ENCODE results near the gene PACS1.
"Not testable (repeated sequence)": the region's sequence is repeated elsewhere in the genome, so short reads cannot be mapped to it uniquely, and the experiment has no call there.

Gene PACS1

GRCh38 chr11:66109294-66109693, 39.2 kb downstream of the PACS1 start:
- no peaks in the 10 kb centered on the region for H3K36me3 ChIP-seq
- H3K9me3 ChIP-seq: no peaks in the 10 kb centered on the region
- H3K27me3 ChIP-seq: no peaks in the 10 kb centered on the region
- H3K4me1 ChIP-seq: peaks cover 6% of the 10 kb centered on the region
- DNase-seq: no peak
- no peak overlapping the region for H3K4me3 ChIP-seq (ENCODE audit: low read depth, low read length)
- TF ChIP-seq CTCF (IDR thresholded peaks at IDR 0.05; ENCODE audit: low read depth, low read length): no peak

- peaks cover 10% of the 10 kb centered on the region for H3K4me1 ChIP-seq
- no peak for TF ChIP-seq CTCF (IDR thresholded peaks at IDR 0.05; ENCODE audit: low read depth, low read length)
- DNase-seq: no peak
Measured at GRCh38 chr11:66111158-66111557, 41.1 kb downstream of the PACS1 start.

GRCh38 chr11:66112041-66112491, 42.0 kb downstream of the PACS1 start:
- H3K4me1 ChIP-seq: peaks cover 10% of the 10 kb centered on the region

More at GRCh38 chr11:66111158-66111557, 41.1 kb downstream of the PACS1 start:
- no peaks in the 10 kb centered on the region for H3K36me3 ChIP-seq
- no peak overlapping the region for H3K4me3 ChIP-seq (ENCODE audit: low read depth, low read length)
- H3K9me3 ChIP-seq: no peaks in the 10 kb centered on the region
- H3K27me3 ChIP-seq: no peaks in the 10 kb centered on the region

GRCh38 chr11:66112601-66113499, 42.8 kb downstream of the PACS1 start:
- DNase-seq: no peak
- TF ChIP-seq CTCF (IDR thresholded peaks at IDR 0.05; ENCODE audit: low read depth, low read length): no peak
- no peak overlapping the region for H3K4me3 ChIP-seq (ENCODE audit: low read depth, low read length)
- H3K27me3 ChIP-seq: no peaks in the 10 kb centered on the region
- H3K9me3 ChIP-seq: no peaks in the 10 kb centered on the region
- no peaks in the 10 kb centered on the region for H3K36me3 ChIP-seq
- peaks cover 11% of the 10 kb centered on the region for H3K4me1 ChIP-seq

More at GRCh38 chr11:66112041-66112491, 42.0 kb downstream of the PACS1 start:
- H3K36me3 ChIP-seq: no peaks in the 10 kb centered on the region
- no peaks in the 10 kb centered on the region for H3K27me3 ChIP-seq
- no peak for TF ChIP-seq CTCF (IDR thresholded peaks at IDR 0.05; ENCODE audit: low read depth, low read length)
- no peak overlapping the region for H3K4me3 ChIP-seq (ENCODE audit: low read depth, low read length)
- H3K9me3 ChIP-seq: no peaks in the 10 kb centered on the region
- DNase-seq: no peak

GRCh38 chr11:66114957-66115356, 44.9 kb downstream of the PACS1 start:
- H3K4me1 ChIP-seq: peaks cover 24% of the 10 kb centered on the region
- not testable (repeated sequence) for H3K36me3 ChIP-seq; H3K27me3 ChIP-seq; H3K4me3 ChIP-seq (ENCODE audit: low read depth, low read length); H3K9me3 ChIP-seq; DNase-seq

GRCh38 chr11:66115638-66116301, 45.7 kb downstream of the PACS1 start:
- peaks cover 29% of the 10 kb centered on the region for H3K4me1 ChIP-seq
- H3K36me3 ChIP-seq: no peaks in the 10 kb centered on the region
- no peak overlapping the region for H3K4me3 ChIP-seq (ENCODE audit: low read depth, low read length)
- H3K9me3 ChIP-seq: no peaks in the 10 kb centered on the region
- no peak for DNase-seq
- no peaks in the 10 kb centered on the region for H3K27me3 ChIP-seq
- TF ChIP-seq CTCF (IDR thresholded peaks at IDR 0.05; ENCODE audit: low read depth, low read length): no peak
